A204.1 (cell line): ENCODE measurements around the gene MMEL1.

ENCODE experiments used
- FAIRE-seq: peaks from 2 replicates; lab custom pipeline; 2012; peaks lifted over from hg19 to GRCh38; lab: Jason Lieb, UNC

Gene MMEL1

DNA sequence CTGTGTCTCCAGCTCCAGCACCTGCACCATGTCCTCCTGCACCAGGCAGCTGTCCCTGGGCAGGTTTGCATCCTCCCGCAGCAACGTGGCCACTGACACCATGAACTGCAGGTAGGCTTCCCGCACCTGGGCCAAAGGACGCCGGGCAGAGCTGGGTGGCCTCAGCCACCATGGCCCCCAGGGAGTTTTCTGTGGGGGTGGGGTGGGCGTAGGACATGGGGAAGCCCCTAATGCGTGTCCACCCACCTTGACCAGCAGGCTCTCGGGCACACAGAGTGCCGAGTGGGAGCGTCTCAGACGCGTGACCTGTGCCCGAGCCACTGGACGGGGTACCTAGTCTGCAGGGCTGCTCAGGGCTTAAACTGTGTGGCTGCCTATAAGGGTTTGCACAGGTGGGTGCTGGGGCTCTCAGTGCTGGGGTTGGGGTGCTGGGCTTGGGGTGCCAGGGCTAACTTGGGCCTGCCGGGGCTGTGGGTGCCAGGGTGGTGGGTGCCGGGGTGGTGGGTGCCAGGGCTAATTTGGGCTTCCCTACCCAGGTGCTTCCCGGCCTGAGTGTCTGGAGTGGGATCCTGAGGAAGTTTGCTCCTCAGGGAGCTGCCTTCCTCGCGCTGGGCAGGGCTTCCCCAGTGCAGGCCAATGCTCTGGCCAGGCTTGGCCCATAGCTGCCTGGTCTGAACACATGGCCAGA is 28.5 kb downstream of the MMEL1 start:
- FAIRE-seq = no peak

DNA sequence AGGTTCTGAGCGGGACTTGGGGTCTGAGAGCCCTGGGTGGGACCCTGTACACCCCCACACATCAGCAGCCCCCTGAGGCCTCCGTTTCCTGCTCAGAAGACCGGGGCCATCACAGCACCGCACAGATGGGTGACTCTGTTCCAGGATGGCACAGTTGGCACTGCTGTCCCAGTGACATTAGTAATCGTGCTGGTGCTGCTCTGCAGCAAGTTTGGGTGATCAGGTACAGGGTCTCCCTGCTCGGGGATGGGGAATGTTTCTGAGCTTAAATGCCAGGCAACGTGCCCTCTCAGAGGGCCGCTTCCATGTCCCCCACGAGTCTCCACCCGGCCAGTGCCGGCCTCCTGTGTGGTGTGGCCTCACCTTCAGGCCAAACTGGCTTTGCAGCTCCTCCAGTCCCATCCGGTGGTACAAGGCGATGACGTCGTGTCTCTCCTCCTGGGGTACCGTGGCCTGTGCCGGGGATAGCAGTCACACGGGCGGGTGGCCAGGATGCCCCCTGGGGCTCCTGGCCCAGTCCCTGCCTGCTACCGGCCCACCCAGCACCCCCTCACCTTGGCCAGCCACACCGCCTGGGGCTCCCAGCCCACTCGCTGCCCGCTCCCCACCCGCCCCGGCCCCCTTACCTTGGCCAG is 29.2 kb downstream of the MMEL1 start:
- FAIRE-seq = no peak

DNA sequence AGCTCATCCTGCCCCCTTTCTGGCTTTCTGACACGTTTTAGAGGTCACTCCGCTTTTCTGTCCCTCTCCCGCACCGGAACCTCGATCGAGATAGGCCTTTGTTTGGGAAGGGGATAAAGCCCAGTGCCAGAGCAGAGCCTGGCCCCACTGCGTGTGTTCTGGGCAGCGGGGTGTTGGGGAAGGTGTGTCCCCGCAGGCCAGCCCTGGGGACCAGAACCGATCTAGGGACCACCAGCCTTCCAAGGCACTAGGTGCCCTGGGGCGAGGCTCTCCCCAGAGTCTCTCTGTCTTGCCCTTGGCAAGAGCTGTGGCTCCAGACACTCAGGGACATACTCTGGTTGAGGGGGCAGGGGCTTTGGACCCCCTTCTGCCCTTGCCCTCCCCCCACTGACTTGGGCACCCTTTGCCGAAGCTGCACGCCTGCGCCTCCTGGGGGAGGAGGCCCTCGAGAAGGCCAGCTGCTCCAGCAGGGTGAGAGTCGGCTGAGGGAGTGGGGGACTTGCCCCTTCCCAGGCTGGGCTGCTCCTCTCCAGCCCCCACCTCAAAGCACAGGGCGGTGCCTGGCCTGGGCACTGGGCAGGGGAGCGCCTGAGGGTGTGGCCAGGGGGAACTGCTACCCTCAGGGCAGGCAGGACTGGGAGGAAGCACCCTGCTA is 29.8 kb downstream of the MMEL1 start:
- no peak for FAIRE-seq

DNA sequence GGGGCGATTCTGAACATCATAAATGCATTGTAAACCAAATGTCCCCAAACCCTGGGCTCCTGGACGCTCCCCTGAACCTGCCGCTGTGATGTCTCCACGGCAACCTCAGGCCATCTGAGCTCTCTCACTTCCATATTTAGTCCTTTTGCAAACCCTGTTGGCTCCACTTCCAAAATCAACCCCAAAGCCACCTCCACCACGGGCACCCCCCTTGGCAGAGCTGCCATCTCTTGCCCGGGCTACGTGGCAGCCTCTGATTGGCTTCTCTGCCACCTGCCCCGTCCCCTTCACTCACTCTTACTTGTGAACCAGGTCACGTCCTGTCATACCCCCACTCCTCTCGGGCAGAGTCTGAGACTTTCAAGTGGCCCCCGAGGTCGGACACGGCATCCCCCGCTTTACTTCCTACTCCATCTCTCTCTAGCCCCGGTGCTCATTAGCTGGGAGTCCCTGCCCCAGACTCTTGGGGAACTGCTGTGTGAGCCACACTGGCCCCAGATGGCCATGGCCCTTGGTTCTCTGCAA is 30.4 kb downstream of the MMEL1 start:
- FAIRE-seq = no peak

DNA sequence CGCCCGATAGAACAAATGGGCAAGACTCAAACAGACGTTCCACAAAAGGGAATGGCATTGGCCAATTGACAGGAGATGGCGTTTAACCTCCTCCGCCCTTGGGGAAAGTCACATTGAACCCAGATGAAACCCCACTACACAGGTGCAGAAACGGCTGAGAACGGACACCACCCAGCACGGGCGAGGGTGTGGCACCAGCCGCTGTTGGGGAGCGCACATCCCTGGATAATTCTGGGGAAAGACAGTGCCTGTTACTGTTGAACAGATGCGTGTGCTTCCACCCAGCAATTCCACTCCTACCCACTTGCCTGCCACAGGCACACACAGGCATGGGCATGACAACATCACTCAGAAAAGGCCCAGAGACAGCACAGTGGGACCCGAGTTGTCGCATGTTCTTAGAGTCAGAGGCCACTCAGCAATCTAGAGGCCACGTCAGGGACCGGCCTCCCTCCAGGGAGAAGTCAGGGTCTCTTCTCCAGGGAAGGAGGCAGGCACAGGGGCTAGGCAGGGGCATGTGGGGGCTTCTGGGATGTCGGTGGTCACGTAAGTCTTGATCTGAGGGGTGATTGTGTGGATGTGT is 31.0 kb downstream of the MMEL1 start:
- no peak for FAIRE-seq

DNA sequence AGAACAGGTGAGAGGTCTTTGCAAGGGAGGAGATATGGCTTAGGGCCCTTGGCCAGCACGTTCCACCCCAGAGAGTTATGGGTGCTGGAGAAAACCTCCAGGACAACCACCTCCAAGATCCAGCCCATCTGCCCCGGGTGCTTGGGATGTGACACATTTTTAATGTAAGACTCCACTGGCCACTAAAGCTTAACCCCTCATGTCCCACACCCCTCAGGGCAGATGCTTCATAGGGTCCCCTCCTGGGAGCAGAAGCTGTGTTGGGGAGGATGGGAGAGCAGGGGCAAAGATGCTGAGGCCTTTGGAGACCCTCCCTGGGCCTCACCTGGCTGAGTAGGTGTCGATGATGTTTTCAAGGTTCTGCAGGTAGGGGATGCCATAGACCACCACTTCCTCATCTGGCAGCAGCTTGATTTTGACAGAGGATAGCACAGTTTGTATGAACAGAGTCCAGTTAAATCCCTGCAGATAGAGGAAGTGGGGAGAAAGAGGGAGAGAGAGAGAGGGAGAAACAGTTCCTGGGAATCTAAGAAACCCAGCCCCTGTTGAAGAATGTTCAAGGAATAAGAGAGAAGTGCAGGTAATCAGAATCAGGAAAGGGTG is 34.4 kb downstream of the MMEL1 start:
- FAIRE-seq = no peak

DNA sequence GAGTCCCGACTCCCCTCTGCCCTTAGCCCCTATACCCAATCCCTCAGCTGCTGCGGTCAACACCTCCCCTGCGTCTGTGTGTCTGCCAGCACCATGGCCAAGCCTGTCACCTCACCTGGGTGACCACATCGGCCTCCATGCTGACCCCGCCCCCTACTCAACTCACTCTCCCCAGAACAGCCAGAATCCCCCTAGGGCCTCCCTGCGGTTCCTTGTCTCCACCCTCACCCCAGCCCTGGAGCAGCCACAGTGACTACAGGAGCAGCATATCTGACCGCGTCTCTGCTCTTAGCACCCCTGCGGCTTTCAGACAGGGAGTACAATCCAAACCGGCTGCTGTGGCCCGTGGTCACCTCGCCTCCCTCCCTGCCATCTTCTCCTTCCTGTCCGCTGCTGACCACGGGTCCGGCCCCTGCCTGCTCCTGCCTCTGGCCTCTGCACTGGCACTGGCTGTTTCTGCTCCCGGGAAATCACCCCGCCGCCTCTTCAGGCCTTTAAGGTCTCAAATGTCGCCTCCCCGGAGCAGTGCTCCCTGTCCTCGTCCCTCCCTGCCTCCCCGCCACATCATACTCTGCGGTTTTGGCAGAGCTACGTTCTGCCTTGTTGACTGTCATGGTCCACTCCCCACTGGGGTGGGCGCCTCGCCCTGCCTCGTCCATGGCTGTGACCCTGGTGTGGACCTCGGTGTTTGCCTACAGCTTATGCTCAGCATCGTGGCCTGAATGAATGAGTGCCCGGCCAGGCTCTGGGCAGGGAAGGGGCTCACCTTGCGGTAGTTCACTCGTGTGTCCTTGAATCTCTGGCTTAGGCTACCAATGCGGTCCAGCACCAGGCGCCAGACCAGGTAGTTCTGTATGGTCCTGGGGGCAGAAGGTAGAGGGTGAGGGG is 35.1 kb downstream of the MMEL1 start:
- FAIRE-seq = no peak

DNA sequence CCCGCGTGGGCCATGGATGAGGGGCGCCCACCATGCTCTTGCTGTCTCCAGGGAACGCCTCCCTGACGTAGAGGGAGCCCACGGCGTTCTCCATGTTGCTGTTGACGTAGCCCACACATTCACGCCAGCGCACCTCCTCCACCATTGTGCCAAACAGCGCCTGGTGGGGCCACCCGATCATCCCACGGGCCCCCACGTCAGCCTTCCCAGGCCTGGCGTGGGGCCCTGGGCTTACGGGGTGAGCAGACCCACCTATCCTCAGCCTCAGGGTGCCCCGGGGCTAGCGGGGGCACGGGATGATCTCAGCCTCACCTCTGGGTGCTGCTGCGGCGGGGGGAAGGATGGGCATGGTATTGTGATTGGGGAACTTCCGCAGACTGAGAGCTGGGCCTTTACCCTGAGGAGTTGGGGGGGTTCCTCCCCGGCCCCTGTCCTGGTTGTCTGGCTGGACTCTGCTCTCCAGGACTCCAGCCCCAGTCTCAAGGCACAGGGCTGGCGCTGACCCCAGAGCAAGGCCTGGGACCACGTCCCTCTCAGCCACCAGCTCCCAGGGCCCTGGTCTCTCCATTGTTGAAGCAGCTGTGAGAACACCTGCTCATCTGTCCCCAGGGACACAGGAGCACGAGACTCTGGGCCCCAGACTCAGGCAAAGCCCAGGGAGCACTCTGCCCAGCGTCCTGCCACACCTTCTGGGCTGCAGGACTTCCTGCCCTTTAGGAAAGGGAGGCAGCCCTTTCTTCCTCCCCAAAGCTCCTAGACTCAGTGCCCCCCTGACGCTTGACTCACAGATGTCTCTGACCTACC is 36.1 kb downstream of the MMEL1 start:
- FAIRE-seq = no peak

DNA sequence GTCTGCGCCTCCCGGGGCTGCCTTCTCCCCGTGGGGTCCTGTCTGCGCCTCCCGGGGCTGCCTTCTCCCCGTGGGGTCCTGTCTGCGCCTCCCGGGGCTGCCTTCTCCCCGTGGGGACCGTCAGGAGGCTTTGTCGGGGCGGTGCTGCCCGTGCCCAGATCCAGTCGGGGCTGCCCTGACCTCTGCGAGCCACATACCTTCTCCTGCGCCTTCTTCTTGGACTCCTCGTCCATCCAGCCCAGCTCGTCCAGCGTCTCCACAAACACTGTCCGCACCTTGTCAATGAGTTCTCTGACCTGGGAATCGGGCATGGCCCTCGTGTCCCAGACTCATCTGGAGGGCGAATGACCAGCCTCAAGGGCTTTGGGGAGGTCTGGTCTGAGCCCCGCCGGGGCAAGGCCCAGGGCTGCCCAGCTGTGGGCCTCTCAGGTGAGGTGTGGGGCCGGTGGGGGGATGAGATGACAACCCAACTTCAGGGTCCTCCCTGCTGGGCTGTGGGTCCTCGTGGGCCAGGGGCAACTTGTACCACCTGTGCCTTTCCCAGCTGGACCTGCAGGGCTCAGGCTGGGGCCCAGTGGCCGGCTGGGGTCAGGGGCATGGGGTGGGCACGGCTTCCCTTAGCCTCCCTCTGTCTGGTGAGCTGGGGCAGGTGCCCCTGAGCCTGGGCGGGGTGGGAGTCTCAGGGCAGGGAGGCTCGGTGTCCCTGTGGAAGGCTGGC is 36.8 kb downstream of the MMEL1 start:
- FAIRE-seq = no peak

DNA sequence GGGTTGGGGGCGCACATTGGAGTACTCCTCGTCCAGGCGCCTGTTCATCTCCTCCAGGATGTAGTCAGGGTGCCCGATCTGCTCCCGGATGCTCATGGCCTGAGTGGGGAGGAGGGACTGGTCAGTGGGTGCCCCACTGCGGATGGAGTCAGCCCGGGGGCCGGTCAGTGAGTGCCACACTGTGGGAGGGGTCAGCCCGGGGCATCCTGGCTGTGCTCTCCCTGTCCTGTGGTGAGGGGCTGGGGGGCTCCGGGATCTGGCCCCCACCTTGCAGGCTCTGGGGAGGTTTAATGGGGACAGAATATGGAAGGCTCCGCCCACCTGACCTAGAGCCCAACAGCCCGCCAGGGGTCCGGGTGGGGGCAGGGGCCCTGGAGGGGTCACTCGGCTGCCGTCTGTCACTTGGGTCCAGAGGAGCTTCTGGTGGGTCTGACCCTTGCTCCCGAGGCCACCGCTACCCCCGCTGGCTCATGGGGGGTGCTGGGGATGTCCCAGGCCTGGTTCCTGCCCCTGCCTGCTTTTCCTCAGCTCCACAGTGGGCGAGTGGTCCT is 37.5 kb downstream of the MMEL1 start:
- no peak for FAIRE-seq

DNA sequence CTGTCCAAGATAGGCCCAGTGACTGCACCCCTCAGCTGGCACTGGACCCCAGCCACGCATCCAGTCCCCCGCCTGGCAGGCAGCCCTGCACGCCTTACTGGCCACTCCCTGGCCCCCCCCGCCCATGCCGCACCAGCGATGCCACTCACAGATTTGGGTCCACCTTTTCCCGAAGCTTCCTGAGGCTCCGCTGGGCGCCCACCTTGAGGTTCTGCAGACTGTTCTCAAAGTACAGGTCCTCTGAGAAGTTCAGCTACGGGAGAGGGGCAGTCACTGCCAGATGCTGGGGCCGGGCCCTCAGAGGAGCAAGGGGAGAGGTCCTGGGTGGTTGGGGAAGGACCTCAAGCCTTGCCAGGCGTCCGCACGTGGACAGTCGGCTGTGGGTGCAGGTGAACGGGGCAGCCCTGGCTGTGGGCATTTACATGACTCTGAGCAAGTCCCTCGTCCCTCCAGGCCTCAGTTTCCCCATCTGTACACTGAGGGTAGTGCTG is 38.1 kb downstream of the MMEL1 start:
- no peak for FAIRE-seq

DNA sequence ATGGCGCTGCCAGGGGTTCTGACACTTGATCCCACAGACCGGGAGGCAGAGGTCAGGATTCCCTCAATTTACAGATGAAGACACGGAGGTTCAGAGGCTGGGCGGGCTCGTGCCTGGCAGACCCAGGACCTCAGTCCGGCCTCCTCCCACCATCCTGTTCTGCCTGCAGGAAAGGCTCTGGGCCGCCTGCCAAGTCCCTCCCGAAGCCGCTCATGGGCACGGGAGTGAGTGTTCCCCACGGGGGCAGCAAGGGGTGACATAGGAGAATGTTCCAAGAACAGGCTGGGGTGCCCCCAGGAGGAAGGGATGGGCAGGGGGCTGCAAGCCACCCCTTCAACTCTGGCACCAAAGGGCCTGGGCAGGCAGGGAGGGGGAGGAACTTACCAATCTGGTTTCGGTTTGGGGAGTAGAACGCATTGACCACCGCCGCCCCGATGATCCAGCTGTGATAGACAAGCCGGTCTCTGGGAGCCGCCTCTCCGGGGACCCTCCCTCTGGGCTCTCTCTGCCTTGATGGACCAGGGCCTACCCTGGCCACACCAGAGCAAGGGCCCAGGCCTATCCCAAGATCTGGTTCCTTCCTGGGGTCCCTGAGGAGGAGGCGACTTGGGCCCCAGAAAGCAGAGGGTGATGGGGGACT is 38.7 kb downstream of the MMEL1 start:
- FAIRE-seq = no peak

DNA sequence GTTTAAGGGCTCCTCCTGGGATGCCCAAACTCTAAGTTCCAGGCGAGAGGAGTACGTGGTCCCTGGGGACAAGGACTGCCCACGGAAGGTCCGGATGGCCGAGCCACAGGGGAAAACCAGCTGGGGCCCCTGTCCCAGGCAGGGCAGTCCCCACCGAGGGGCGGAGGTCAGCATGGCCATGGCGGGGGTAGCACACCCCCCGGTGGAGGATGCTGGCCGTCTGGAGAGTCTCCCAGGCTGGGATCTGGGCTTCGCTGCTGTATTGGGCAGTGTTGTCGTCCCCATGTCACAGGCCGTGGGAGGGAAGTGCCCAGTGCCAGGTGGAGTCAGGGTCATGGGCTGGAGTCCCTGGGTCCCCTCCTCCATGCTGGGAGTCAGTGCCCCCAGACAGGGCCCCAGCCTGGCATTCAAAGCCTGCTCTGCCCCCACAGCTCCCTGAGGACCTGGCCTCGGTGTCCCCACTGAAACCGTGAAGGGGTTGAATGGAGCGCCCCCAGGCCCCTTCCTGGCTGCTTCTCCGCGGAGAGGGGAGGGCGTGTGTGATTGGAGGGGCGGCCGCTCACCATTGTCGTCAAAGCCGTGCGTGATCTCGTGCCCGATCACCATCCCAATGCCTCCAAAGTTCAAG is 39.5 kb downstream of the MMEL1 start:
- FAIRE-seq = no peak

DNA sequence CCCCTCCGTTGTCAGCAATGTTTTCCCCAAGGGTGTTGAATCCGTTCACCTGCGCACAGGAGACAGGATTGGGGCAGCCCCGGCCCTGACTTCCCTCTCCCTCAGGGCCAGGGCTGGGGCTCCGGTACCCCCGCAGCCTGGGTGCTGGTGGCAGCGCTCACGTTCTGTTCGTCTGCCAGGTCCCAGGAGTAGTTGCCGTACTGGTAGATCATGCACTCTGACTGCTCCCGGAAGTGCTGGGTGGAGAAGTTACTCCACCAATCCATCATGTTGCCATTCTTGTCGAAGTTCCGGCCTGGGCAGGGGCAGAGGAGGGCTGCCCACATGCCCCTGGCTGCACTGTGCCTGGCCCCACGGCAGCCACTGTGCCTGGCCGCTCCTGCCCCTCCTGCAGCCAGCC is 40.1 kb downstream of the MMEL1 start:
- FAIRE-seq = no peak

DNA sequence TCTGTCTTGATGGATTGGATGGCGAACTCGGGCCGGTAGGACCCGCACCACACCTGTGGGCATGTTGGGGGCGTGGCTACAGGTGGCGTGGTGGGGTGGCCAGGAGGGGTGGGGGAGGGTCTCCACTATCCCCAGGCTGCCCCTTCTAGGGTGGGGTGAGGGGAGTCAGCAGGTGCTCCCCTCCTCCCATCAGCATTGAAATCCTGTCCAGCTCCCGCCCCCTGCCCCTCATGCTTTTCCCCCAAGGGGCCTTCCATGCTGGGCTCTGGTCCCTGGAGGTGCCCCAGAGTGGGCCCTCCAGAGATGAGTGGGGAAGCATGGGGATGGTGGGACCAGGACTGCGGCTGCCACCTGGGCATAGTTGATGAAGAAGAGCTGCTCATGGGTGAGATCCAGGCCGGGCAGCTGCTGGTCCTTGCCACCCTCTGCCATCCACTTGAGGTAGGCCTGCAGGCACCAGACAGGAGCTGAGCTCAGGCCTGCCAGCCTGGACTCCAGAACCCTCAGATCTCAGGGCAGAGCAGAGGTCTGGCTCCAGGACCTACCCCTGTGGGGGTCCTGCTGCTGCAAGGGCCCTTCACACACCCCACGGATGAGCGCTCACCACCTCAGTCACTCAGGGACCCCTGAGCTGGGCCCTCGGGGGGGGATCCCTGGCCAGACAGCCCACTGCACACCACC is 41.1 kb downstream of the MMEL1 start:
- FAIRE-seq = no peak

DNA sequence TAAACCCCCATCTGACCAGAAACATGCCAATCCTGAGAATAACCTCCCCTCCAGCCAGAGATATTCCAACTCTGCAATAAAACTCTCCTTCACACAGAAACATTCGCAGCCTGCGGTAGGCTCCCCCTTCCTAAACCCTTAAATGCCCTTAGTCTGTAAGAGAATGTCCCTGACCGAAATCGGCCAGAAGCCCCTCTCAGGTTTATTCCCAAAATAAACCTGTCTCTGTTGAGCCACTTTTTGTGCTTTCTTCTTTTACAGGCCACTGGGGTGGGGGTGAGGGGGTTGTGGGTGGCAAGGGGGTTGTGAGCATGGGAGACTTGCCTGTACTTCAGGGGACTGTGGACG is 41.6 kb downstream of the MMEL1 start:
- FAIRE-seq = no peak

DNA sequence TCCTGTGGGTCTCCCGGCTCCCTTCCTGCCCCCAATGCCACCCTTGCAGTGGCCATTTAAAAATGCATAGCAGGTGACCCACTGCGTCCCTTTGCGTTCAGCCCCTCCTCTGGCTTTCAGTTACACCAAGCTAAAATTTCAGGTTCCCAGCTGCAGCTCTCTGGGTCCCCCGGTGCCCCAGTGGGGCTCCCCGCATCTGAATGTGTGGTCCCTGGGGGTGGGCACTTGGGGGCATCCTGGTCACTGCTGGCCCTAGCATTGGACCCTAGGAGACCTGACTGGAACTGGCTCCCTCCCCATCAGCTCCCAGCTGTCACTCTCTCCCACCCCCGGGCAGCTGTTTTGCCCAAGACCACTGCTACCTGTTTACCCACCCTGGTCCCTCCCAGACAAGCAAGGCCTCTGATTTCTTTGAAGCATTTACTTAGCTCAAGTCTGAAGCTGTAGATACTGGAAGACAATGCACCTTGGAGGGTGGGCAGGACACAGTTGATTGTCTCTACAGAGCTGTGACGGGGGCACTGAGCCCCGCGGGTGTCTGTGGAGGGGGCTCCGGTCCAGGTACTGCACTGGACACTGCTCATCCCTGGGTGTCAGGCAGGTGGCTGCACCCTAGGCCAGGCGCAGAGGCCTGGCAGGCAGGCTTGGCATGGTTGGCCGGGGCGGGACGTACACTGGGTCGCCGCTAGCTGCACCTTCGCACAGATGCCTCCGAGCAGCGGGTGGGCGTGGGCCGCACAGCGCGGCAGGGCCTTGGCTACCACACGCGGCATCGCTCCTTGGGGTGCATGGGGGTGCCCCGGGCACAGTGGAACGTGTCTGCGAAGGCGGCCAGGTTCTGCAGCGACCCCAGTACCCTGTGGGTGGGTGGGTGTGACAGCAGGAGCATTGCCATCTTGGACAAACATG is 42.3 kb downstream of the MMEL1 start:
- FAIRE-seq = no peak
